ENCODE measurements around the gene FDX2.

Gene FDX2

GRCh38 chr19:10328558-10329429 lies 13.0 kb upstream of the FDX2 start:
- DNase-seq (ENCODE audit: low read depth in 1 of 2, low spot score in 1 of 2): no peak
- in situ Hi-C loops (cut with HindIII; ENCODE audit: low pct_unique_long_range_greater_than_20kb, low sequenced_read_pairs): no loop called here
- TF ChIP-seq JUND (IDR thresholded peaks at IDR 0.05; ENCODE audit: low read depth): no peak

- no peak for DNase-seq (ENCODE audit: low read depth in 1 of 2, low spot score in 1 of 2)
- TF ChIP-seq JUND (IDR thresholded peaks at IDR 0.05; ENCODE audit: low read depth): no peak
- in situ Hi-C loops (cut with HindIII; ENCODE audit: low pct_unique_long_range_greater_than_20kb, low sequenced_read_pairs): no loop called here
These were observed 12.0 kb upstream of the FDX2 start for GRCh38 chr19:10327793-10328192.

GRCh38 chr19:10325732-10326131 lies 9.9 kb upstream of the FDX2 start:
- in situ Hi-C loops (cut with HindIII; ENCODE audit: low pct_unique_long_range_greater_than_20kb, low sequenced_read_pairs): no loop called here
- TF ChIP-seq JUND (IDR thresholded peaks at IDR 0.05; ENCODE audit: low read depth): no peak
- DNase-seq (ENCODE audit: low read depth in 1 of 2, low spot score in 1 of 2): no peak

GRCh38 chr19:10321874-10322835 lies 6.3 kb upstream of the FDX2 start:
- no peak for TF ChIP-seq JUND (IDR thresholded peaks at IDR 0.05; ENCODE audit: low read depth)
- no peak for DNase-seq (ENCODE audit: low read depth in 1 of 2, low spot score in 1 of 2)
- in situ Hi-C loops (cut with HindIII; ENCODE audit: low pct_unique_long_range_greater_than_20kb, low sequenced_read_pairs): no loop called here

GRCh38 chr19:10321417-10321797 lies 5.6 kb upstream of the FDX2 start:
- no peak for DNase-seq (ENCODE audit: low read depth in 1 of 2, low spot score in 1 of 2)
- in situ Hi-C loops (cut with HindIII; ENCODE audit: low pct_unique_long_range_greater_than_20kb, low sequenced_read_pairs): no loop called here
- no peak for TF ChIP-seq JUND (IDR thresholded peaks at IDR 0.05; ENCODE audit: low read depth)

- in situ Hi-C loops (cut with HindIII; ENCODE audit: low pct_unique_long_range_greater_than_20kb, low sequenced_read_pairs): no loop called here
- DNase-seq (ENCODE audit: low read depth in 1 of 2, low spot score in 1 of 2): no peak
These were observed 5.0 kb upstream of the FDX2 start for GRCh38 chr19:10320602-10321416.

GRCh38 chr19:10318807-10319682 lies 3.2 kb upstream of the FDX2 start:
- in situ Hi-C loops (cut with HindIII; ENCODE audit: low pct_unique_long_range_greater_than_20kb, low sequenced_read_pairs): no loop called here
- TF ChIP-seq JUND (IDR thresholded peaks at IDR 0.05; ENCODE audit: low read depth): no peak
- DNase-seq (ENCODE audit: low read depth in 1 of 2, low spot score in 1 of 2): no peak

More at GRCh38 chr19:10320602-10321416, 5.0 kb upstream of the FDX2 start:
- TF ChIP-seq JUND (IDR thresholded peaks at IDR 0.05; ENCODE audit: low read depth): no peak

- in situ Hi-C loops (cut with HindIII; ENCODE audit: low pct_unique_long_range_greater_than_20kb, low sequenced_read_pairs): no loop called here
- no peak for DNase-seq (ENCODE audit: low read depth in 1 of 2, low spot score in 1 of 2)
- TF ChIP-seq JUND (IDR thresholded peaks at IDR 0.05; ENCODE audit: low read depth): no peak
These were observed 2.1 kb upstream of the FDX2 start for GRCh38 chr19:10317857-10318462.

- no peak for DNase-seq (ENCODE audit: low read depth in 1 of 2, low spot score in 1 of 2)
- in situ Hi-C loops (cut with HindIII; ENCODE audit: low pct_unique_long_range_greater_than_20kb, low sequenced_read_pairs): no loop called here
- TF ChIP-seq JUND (IDR thresholded peaks at IDR 0.05; ENCODE audit: low read depth): no peak
These were observed 1.4 kb upstream of the FDX2 start for GRCh38 chr19:10317045-10317856.

- in situ Hi-C loops (cut with HindIII; ENCODE audit: low pct_unique_long_range_greater_than_20kb, low sequenced_read_pairs): no loop called here
- no peak for TF ChIP-seq JUND (IDR thresholded peaks at IDR 0.05; ENCODE audit: low read depth)
- no peak for DNase-seq (ENCODE audit: low read depth in 1 of 2, low spot score in 1 of 2)
These were observed 622 bp upstream of the FDX2 start for GRCh38 chr19:10316229-10317044.

All from T47D (cell line).